HepG2 (cell line): ENCODE measurements around the gene C11orf21.

ENCODE experiments used
- CREB1 ChIP-seq, 2 experiments: fragments of 450-650 bp in 1 of 2; IDR thresholded peaks; 2 replicates each; pipeline ENCODE4 v1.6.1; 2016 to 2017; ENCODE audit warnings: control low read depth in 1 of 2, mild to moderate bottlenecking in 1 of 2, missing compliant biosample characterization in 1 of 2, missing genetic modification characterization in 1 of 2
- CTCF ChIP-seq: sonication (generic); formaldehyde crosslinking; IDR thresholded peaks from 2 replicates; pipeline ENCODE4 v1.5.0; 2020; ENCODE audit warnings: mild to moderate bottlenecking, missing genetic modification reagents, moderate library complexity
- ELK4 ChIP-seq: sonication (generic); formaldehyde crosslinking; IDR thresholded peaks from 2 replicates; pipeline ENCODE4 v1.9.0; 2021; ENCODE audit warnings: missing genetic modification reagents, borderline replicate concordance
- KAT8 ChIP-seq: IDR thresholded peaks from 2 replicates; pipeline ENCODE4 v1.6.1; 2016; ENCODE audit warnings: missing genetic modification reagents, missing compliant biosample characterization
- LCORL ChIP-seq, 2 experiments: fragments of 450-650 bp in 1 of 2; sonication (generic) in 1 of 2; formaldehyde crosslinking in 1 of 2; IDR thresholded peaks; 2 replicates each; pipeline versions ENCODE4 v1.5.0 to v1.6.1; 2017 to 2020; ENCODE audit warnings: antibody characterized with exemption in 1 of 2, missing genetic modification reagents in 1 of 2
- PRDM15 ChIP-seq: sonication (generic); formaldehyde crosslinking; IDR thresholded peaks from 2 replicates; pipeline ENCODE4 v1.4.0; 2020; ENCODE audit warnings: missing genetic modification reagents
- RNF2 ChIP-seq: fragments of 450-650 bp; conservative IDR thresholded peaks from 2 replicates; pipeline ENCODE4 v1.6.1; 2016; ENCODE audit warnings: low read depth
- RORA ChIP-seq: sonication (generic); formaldehyde crosslinking; IDR thresholded peaks from 2 replicates; pipeline ENCODE4 v1.5.0; 2020; ENCODE audit warnings: mild to moderate bottlenecking, missing genetic modification reagents, moderate library complexity
- TAF1 ChIP-seq: sonication (generic); formaldehyde crosslinking; IDR thresholded peaks from 2 replicates; pipeline ENCODE4 v1.4.0; 2020; ENCODE audit warnings: missing genetic modification reagents
- TCF12 ChIP-seq, 2 experiments: fragments of 450-650 bp in 1 of 2; sonication (generic) in 1 of 2; formaldehyde crosslinking in 1 of 2; IDR thresholded peaks; 2 replicates each; pipeline versions ENCODE4 v1.6.1 to v1.8.0; 2017 to 2022; ENCODE audit warnings: antibody characterized with exemption in 1 of 2, mild to moderate bottlenecking in 1 of 2, missing genetic modification reagents in 1 of 2, moderate library complexity in 1 of 2
- ZBTB7A ChIP-seq: sonication (generic); formaldehyde crosslinking; IDR thresholded peaks from 2 replicates; pipeline ENCODE4 v1.8.0; 2022; ENCODE audit warnings: mild to moderate bottlenecking, missing genetic modification reagents
- ZEB1 ChIP-seq: IDR thresholded peaks from 2 replicates; pipeline ENCODE4 v1.6.1; 2012; ENCODE audit warnings: mild to moderate bottlenecking, low read depth, inconsistent platforms; ENCODE audit not compliant: insufficient replicate concordance
- ZNF557 ChIP-seq: sonication (generic); formaldehyde crosslinking; IDR thresholded peaks from 2 replicates; pipeline ENCODE4 v1.4.0; 2020; ENCODE audit warnings: missing genetic modification reagents
- ZNF782 ChIP-seq: sonication (generic); formaldehyde crosslinking; IDR thresholded peaks from 2 replicates; pipeline ENCODE4 v1.4.0; 2020; ENCODE audit warnings: missing genetic modification reagents, mild to moderate bottlenecking, borderline replicate concordance

GRCh38 chr11:2310073-2310785 lies 8.5 kb upstream of the C11orf21 start:
- TF ChIP-seq ZBTB7A (CRISPR knock-in tag) (no peak), PRDM15 (CRISPR knock-in tag) (no peak), CTCF (CRISPR knock-in tag) (no peak), ELK4 (CRISPR knock-in tag) (no peak), RNF2 (no peak), LCORL (IDR thresholded peaks at IDR 0.05) (no peak), LCORL (CRISPR knock-in tag; IDR thresholded peaks at IDR 0.05) (no peak), RORA (CRISPR knock-in tag) (no peak), ZEB1 (no peak), KAT8 (no peak), TCF12 (IDR thresholded peaks at IDR 0.05) (no peak), TCF12 (CRISPR knock-in tag; IDR thresholded peaks at IDR 0.05) (no peak), ZNF782 (CRISPR knock-in tag) (no peak), TAF1 (CRISPR knock-in tag) (no peak), CREB1 (IDR thresholded peaks at IDR 0.05) (no peak), CREB1 (CRISPR knock-in tag; IDR thresholded peaks at IDR 0.05) (no peak), ZNF557 (CRISPR knock-in tag) (no peak)
